K562 (cell line): Measurements from ENCODE around the gene NPNT. TPM values are rescaled to one million over a fixed set of nuclear protein-coding genes. Genes with fewer than 3 reads are reported as not detected.

Source experiments
- ATAC-seq: fragments of 200-7000 bp; cut with Tn5 transposase; 3 replicates; pipeline ENCODE4 v1.9.1; 2020; ENCODE audit warnings: moderate library complexity
- BruUV-seq: library from RNA; stranded (reverse); fragments of 400-500 nt; replicated peaks from 2 replicates; lab custom pipeline; 2021; lab: Mats Ljungman, UMichigan
- CTCF ChIA-PET: fragments of 300-600 bp; formaldehyde crosslinking; extraction: SDS; loops from one replicate; lab custom pipeline; 2021; ENCODE audit warnings: low intra/inter-chr PET ratio; lab: Yijun Ruan, JAX
- POLR2A ChIA-PET: fragments of 300-600, 350-650 bp; sonication (Branson Sonifier 250); formaldehyde crosslinking; extraction: SDS; loops from one replicate; lab custom pipeline; 2021; ENCODE audit warnings: antibody characterized with exemption, inconsistent platforms; lab: Yijun Ruan, JAX
- DNase-seq, 4 experiments: peaks; one replicate each; pipeline versions ENCODE4 v3.0.0 to v3.0.0-alpha.2; 2011 to 2018; ENCODE audit warnings: low spot score in 3 of 4, mixed read lengths in 3 of 4; ENCODE audit errors: extremely low read depth in 1 of 4
- FAIRE-seq: peaks from 2 replicates; lab custom pipeline; 2011; peaks lifted over from hg19 to GRCh38; lab: Jason Lieb, UNC
- H2AFZ ChIP-seq: 2 replicates; pipeline ENCODE4 v1.6.0; 2011; ENCODE audit warnings: low read depth, low read length, control low read depth, inconsistent platforms
- H3K27ac ChIP-seq: fragments of 200-600 bp; 3 replicates; pipeline ENCODE4 v1.8.0; 2011; ENCODE audit warnings: low read depth, mild to moderate bottlenecking, control low read depth, inconsistent platforms, low read length, moderate library complexity, mixed read lengths; ENCODE audit errors: extremely low read depth
- H3K27me3 ChIP-seq, 2 experiments: fragments of 300-600 bp in 1 of 2; 2 replicates in 1 of 2; 3 replicates in 1 of 2; pipeline versions ENCODE4 v1.6.0 to v1.8.0; 2011; ENCODE audit warnings: inconsistent platforms in 2 of 2, low read length in 2 of 2, mild to moderate bottlenecking in 1 of 2, mixed read lengths in 1 of 2, moderate library complexity in 1 of 2; ENCODE audit not compliant: control insufficient read depth in 2 of 2, insufficient read depth in 2 of 2
- H3K36me3 ChIP-seq: fragments of 300-600 bp; 3 replicates; pipeline ENCODE4 v1.8.0; 2011; ENCODE audit warnings: mild to moderate bottlenecking, low read length, inconsistent platforms; ENCODE audit not compliant: control insufficient read depth, insufficient read depth
- H3K4me1 ChIP-seq, 2 experiments: fragments of 200-600 bp in 1 of 2; replicated peaks in 1 of 2; 2 replicates in 1 of 2; 3 replicates in 1 of 2; pipeline versions ENCODE4 v1.5.1 to v1.8.0; 2011; ENCODE audit warnings: inconsistent platforms in 2 of 2, low read length in 2 of 2, mild to moderate bottlenecking in 1 of 2, mixed read lengths in 1 of 2, moderate library complexity in 1 of 2; ENCODE audit not compliant: control insufficient read depth in 2 of 2, insufficient read depth in 2 of 2
- H3K4me2 ChIP-seq: 2 replicates; pipeline ENCODE4 v1.6.1; 2011; ENCODE audit warnings: low read length, control low read depth, inconsistent platforms, mixed read lengths; ENCODE audit not compliant: insufficient read depth
- H3K4me3 ChIP-seq: fragments of 200-600 bp; sonication (generic), shearing (Covaris generic); 2 replicates; pipeline ENCODE4 v1.5.1; 2016; ENCODE audit warnings: control low read depth, inconsistent platforms
- H3K79me2 ChIP-seq: fragments of 200-600 bp; 3 replicates; pipeline ENCODE4 v1.8.0; 2011; ENCODE audit warnings: low read length, inconsistent platforms; ENCODE audit not compliant: control insufficient read depth, insufficient read depth
- H3K9ac ChIP-seq, 2 experiments: 2 replicates each; pipeline versions ENCODE4 v1.6.0 to v1.6.1; 2011; ENCODE audit warnings: low read depth in 2 of 2, low read length in 2 of 2, control low read depth in 1 of 2, inconsistent platforms in 1 of 2, mild to moderate bottlenecking in 1 of 2, mixed read lengths in 1 of 2; ENCODE audit not compliant: insufficient read depth in 1 of 2
- H3K9me1 ChIP-seq: one replicate; pipeline ENCODE4 v1.6.0; 2011; ENCODE audit warnings: inconsistent platforms, mild to moderate bottlenecking, low read length, moderate library complexity; ENCODE audit not compliant: control insufficient read depth, insufficient read depth
- H3K9me3 ChIP-seq: replicated peaks from 2 replicates; pipeline ENCODE4 v1.5.1; 2011; ENCODE audit warnings: low read depth, low read length, inconsistent platforms; ENCODE audit not compliant: control insufficient read depth, insufficient read depth
- H4K20me1 ChIP-seq: replicated peaks from 2 replicates; pipeline ENCODE4 v1.6.1; 2011; ENCODE audit warnings: low read length, inconsistent platforms, mixed read lengths; ENCODE audit not compliant: control insufficient read depth, insufficient read depth
- BRD4 ChIP-seq: fragments of 200-600 bp; sonication (generic); IDR thresholded peaks from 2 replicates; pipeline ENCODE4 v1.6.1; 2017; ENCODE audit warnings: inconsistent platforms
- MTA2 ChIP-seq: fragments of 450-650 bp; IDR thresholded peaks from 2 replicates; pipeline ENCODE4 v1.6.1; 2016; ENCODE audit warnings: low read depth
- NRF1 ChIP-seq, 2 experiments: fragments of 450-650 bp; IDR thresholded peaks in 1 of 2; conservative IDR thresholded peaks in 1 of 2; 2 replicates each; pipeline ENCODE4 v1.6.1; 2014; ENCODE audit warnings: mild to moderate bottlenecking in 2 of 2
- TCF3 ChIP-seq: sonication (generic); formaldehyde crosslinking; IDR thresholded peaks from 2 replicates; pipeline ENCODE4 v1.4.0; 2020; ENCODE audit warnings: mild to moderate bottlenecking, missing genetic modification reagents
- ZNF121 ChIP-seq: sonication (generic); formaldehyde crosslinking; conservative IDR thresholded peaks from 2 replicates; pipeline ENCODE4 v1.8.0; 2022; ENCODE audit warnings: missing genetic modification reagents
- ZNF316 ChIP-seq: fragments of 450-650 bp; IDR thresholded peaks from 2 replicates; pipeline ENCODE4 v1.6.1; 2016
- ZNF695 ChIP-seq: fragments of 450-650 bp; formaldehyde crosslinking; IDR thresholded peaks from 2 replicates; pipeline ENCODE4 v1.4.0; 2020; ENCODE audit warnings: mild to moderate bottlenecking, moderate library complexity
- WGBS: fragments of 100-300 bp; shearing (Covaris generic); methylation state at CpG from one replicate; pipeline ENCODE4 v1.1.6; 2016; ENCODE audit warnings: low coverage, mixed read lengths; ENCODE audit not compliant: insufficient coverage; ENCODE audit errors: missing lambda C conversion rate; 5-methylcytosine and 5-hydroxymethylcytosine counted together
- in situ Hi-C: fragments of 300-500 bp; cut with MboI; formaldehyde crosslinking; loops from 4 replicates; pipeline ENCODE4 v1.15.0; 2018; ENCODE audit warnings: inconsistent platforms, mixed read lengths
- intact Hi-C: fragments of 100-400 bp; cut with micrococcal nuclease; formaldehyde crosslinking; loops from 2 replicates; pipeline ENCODE4 v1.14.2; 2022
- polyA plus RNA-seq, 8 experiments: library from polyadenylated mRNA; depleted of rRNA in 4 of 8; stranded (reverse) in 5 of 8; unstranded in 3 of 8; fragments of >200 nt; fragmentation: Nextera tagmentation in 2 of 8; fragmentation: Illumina TruSeq in 1 of 8; extraction: Ambion mirVana in 2 of 8; extraction: Trizol in 1 of 8; gene quantifications; 2 replicates each; pipeline versions ENCODE4 v1.2.1 to v1.2.3, GENCODE V29; 2011 to 2014; ENCODE audit warnings: inconsistent platforms in 1 of 8, missing spikeins in 1 of 8
- total RNA-seq, 7 experiments: library from RNA; depleted of rRNA in 6 of 7; stranded (reverse); fragments of >200 nt in 6 of 7; fragmentation: Illumina TruSeq in 2 of 7; extraction: Trizol in 2 of 7; gene quantifications; 2 replicates each; pipeline versions ENCODE4 v1.2.1 to v1.2.3, GENCODE V29; 2011 to 2021; ENCODE audit warnings: low replicate concordance in 1 of 7

NPNT gene
- total and polyA plus RNA-seq, 9 of the 15 experiments (the other 6 are each of a cell fraction or from before 2014, with no cell fraction given): 0.22 TPM; not detected in 8

DNA sequence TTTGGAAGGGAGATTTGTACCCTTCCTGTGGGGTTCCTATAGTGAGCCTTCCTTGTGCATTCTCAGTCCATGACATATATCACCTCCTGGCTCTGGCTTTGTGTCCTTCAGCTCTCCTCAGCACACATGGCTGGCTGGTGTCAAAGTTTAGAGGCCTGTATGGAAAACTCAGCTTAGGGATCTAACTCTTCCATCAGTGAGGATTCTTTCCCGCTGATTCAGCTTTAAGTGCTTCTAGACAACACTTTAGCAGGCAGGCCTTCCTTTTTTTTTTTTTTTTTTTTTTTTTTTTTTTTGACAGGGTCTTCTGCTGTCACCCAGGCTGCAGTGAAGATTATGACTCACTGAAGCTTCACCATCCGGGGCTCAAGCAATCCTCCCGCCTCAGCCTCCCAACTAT is 84.2 kb downstream of the NPNT start:
- Histone ChIP-seq H4K20me1 (no peaks in the 10 kb centered on the region), H3K79me2 (no peaks in the 10 kb centered on the region), H3K27me3 (no peaks in the 10 kb centered on the region), H3K9me3 (no peaks in the 10 kb centered on the region), H3K9ac (no peak overlapping the region), H3K4me1 (no peaks in the 10 kb centered on the region; a peak in 2 of 5 replicates)
- ATAC-seq: no peak
- intact Hi-C loops: no loop called here
- no TSS peak for BruUV-seq
- CTCF ChIA-PET: no interaction called here
- no peak for FAIRE-seq
- TF ChIP-seq ZNF121 (no peak), MTA2 (no peak), NRF1 (conservative IDR thresholded peaks at IDR 0.05 in 1 of 2, IDR thresholded peaks at IDR 0.05 in 1 of 2) (no peak), ZNF316 (0 out of 2 replicates have a peak, but pooled peaks have one; percentile 21), TCF3 (no peak)
- TF ChIP-seq, all 486 proteins: peak for 1
- in situ Hi-C loops: no loop called here
- Histone ChIP-seq H3K9me1 (no peaks in the 10 kb centered on the region), H2AFZ (no peak overlapping the region), H3K4me2 (no peak overlapping the region), H3K4me3 (no peak overlapping the region), H3K36me3 (no peaks in the 10 kb centered on the region), H3K27ac (no peak overlapping the region)
- DNase-seq: no peak
- POLR2A ChIA-PET: no interaction called here
- 7% methylated on average over 3 of the region's 3 CpGs for WGBS

DNA sequence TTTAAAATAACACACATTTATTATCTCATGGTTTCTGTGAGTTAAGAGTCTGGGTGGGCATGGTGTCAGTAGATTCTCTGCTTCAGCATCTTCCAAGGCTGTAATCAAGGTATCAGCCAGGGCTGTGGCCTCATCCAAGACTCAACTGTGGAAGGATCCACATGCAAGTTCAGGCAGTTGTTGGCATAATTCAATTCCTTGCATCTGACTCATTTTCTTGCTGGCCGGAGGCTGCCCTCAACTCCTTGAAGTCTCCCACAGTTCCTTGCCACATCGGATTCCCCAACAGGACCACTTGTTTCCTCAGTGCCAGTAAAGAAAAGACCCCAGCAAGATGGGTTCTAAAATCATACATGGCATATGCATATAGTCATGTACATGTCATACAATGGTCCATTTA is 93.4 kb downstream of the NPNT start:
- intact Hi-C loops: no loop called here
- no TSS peak for BruUV-seq
- no peaks in the 10 kb centered on the region for H3K79me2 ChIP-seq
- ChIA-PET POLR2A (no interaction called here), CTCF (no interaction called here)
- no peak overlapping the region for H3K27ac ChIP-seq
- WGBS: 0% methylated on average over 2 of the region's 2 CpGs
- in situ Hi-C loops: no loop called here
- H3K27me3 ChIP-seq: no peaks in the 10 kb centered on the region
- DNase-seq (no peak), ATAC-seq (no peak), FAIRE-seq (no peak)
- H4K20me1 ChIP-seq: no peaks in the 10 kb centered on the region
- H3K9ac ChIP-seq: no peak overlapping the region
- H3K4me3 ChIP-seq: no peak overlapping the region
- no peaks in the 10 kb centered on the region for H3K9me3 ChIP-seq
- no peak for TF ChIP-seq ZNF695 (CRISPR knock-in tag)
- no peak for TF ChIP-seq BRD4
- TF ChIP-seq, all 486 proteins: peak for 0
- Histone ChIP-seq H3K4me1 (no peaks in the 10 kb centered on the region; a peak in 1 of 5 replicates), H3K4me2 (no peak overlapping the region), H3K9me1 (no peaks in the 10 kb centered on the region), H2AFZ (no peak overlapping the region), H3K36me3 (no peaks in the 10 kb centered on the region)
